Measurements from ENCODE around the gene CYRIA.

CYRIA gene

DNA sequence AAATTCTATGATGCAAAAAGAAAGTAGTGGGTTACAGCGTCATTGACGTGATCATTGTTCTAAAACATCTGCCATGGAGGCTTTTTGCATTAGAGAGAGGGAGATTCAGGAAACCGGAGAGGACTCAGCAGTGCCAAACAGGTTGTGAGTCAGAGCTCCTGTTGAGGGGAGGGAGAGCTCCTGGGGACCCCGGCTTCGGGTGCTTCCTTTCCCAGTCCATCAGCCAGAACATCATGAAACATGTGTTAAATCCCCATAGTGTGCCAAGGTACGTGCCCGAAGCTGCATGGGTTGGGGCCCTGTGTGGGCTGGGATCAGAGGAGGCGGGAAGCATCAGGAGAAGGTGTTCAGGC, 791 bp upstream of the CYRIA start:
- no peak for DNase-seq

GRCh38 chr2:16664809-16665747, 556 bp downstream of the CYRIA start:
- no peak for DNase-seq

DNA sequence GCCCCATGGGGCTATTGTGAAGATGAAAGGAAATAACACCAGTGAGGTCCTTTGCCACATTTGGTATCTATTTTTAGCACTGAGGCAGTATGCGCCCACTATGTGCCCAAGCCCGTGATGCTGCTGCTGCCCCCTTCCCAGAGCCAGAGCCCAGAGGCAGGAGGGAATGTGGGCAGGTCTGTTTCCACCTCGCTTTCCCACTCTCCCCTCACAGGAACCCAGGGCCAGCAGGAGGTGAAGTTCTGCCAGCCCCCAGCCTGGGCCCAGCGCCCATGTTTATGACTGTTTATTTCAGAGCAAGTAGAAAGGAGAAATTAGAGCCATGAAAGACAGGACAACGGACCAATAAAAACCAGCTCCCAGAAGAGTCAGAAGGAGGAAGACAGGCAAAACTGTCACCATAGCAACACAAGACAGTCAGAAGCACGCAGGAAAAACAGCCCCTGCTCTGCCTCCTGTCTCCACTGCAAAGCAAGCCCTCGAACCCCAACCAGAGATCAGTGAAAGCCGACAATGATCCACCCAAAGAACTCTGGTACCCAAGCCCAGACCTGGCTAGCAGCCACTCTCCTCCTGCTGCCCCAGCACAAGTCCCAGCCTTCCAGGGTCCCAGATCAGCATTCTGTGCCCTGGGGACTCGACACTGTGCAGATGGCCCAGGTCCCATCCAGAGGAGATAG, 1.4 kb downstream of the CYRIA start:
- no peak for DNase-seq

- no peak for DNase-seq
These were observed 2.3 kb downstream of the CYRIA start for GRCh38 chr2:16663121-16663905.

DNA sequence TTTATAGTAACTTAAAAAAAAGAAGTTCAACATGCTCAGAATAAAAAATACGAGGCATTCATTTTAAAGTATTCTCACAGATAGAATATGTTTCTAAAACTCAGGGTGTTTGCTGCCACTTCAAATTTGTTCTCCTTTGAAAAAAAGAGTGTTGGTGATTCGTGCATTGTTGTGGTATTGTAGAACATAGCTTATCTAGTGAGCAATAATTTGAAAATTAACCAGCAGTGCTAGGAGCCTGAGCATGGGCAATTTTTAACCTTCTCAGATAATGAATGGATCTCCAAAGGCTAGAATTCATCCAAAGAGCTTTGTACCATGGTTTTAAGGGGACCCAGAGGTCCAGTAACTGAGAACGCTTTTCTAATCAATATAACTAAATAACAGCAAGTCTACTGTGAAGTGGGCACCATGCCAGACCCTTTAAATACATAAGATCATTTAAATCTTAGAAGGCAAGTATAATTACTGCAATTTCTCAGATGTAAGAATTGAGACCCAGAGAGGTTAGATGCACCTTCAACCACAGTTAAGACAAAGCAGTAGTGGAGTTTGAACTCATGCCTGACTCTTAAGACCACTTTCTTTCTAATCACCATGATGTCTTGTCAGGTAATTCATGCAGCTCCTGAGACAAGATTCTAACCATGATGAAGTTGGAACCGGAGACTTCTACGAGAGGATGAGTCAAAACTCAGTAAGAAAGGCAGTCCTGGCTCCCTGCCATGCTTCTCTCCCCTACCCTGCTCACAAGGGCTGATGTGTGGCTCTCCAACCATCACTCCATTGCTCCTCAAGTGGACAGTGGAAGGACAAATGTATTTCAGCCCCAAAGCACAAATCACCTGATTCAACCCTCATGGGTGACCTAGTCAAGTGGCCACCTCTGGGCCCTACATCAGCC, 3.4 kb downstream of the CYRIA start:
- DNase-seq: no peak

DNA sequence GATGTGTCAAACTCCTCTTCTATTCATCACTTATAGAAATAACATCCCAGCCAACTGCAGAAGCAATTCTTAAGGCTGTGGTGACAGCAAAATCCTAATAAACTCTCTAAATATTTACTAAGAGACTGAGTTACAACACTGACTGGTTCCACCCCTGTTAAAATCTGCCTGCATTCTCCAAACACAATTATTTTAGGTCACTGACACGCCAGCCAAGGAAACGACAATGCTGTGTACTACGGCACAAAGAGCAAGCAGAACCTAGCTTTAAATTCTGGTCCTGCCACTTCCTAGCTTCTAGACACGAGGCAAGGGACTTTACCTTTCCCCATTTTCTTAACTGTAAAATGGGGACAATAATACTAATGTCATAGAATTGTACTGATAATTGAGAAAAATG, 4.1 kb downstream of the CYRIA start:
- DNase-seq: no peak

GRCh38 chr2:16660556-16660955, 5.1 kb downstream of the CYRIA start:
- DNase-seq: no peak

- no peak for DNase-seq
These were observed 5.5 kb downstream of the CYRIA start for GRCh38 chr2:16660114-16660513.

DNA sequence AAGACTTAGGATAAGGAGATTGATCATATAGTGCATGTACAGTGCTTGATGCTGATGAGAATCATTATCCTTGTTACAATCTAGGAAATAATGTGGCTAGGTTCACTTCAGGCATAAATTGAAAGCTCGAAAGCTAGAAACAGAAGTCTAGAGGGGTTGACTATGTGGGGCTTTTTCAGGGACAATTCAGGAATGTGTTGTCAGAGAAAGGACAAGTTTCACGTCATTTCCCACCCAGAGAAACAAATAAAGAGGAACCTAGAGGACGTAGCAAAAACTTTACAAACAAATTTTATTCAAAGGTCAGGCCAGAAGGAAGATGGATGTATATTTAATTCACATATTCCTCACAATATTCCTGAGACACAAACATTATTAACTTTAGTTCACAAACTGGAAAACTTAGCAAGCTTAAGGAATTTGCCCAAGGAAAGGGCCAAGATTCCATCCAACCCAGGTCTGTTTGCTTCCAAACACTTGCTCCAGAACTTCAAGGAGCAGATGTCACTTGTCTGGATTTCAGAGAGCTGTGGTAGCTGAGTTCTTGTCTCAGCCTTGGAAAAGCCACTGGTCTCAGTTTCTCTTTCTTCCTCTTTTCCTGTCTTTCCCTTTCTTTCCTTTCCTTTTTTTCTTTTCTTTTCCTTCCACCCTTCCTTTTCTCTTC, 7.4 kb downstream of the CYRIA start:
- DNase-seq: no peak

DNA sequence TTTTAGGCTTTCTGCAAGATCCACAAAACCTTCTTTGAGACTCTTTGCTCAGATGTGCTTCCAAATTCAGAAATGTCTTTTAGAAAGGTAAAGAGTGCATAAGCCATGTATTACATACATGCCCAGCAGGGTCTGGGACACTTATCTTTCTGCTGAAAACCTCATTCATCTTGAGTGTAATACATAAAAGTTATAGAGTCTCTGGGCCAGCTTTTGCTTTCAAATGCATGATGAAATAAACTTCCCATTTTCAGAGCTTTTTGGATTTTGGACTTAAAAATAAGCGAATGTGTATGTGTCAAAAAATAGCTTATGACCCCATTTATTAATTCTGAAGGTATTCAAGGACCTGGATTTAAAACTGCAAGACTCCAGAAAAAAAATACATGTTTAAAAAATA, 8.0 kb downstream of the CYRIA start:
- no peak for DNase-seq

- DNase-seq: no peak
These were observed 8.7 kb downstream of the CYRIA start for GRCh38 chr2:16656784-16657391.

DNA sequence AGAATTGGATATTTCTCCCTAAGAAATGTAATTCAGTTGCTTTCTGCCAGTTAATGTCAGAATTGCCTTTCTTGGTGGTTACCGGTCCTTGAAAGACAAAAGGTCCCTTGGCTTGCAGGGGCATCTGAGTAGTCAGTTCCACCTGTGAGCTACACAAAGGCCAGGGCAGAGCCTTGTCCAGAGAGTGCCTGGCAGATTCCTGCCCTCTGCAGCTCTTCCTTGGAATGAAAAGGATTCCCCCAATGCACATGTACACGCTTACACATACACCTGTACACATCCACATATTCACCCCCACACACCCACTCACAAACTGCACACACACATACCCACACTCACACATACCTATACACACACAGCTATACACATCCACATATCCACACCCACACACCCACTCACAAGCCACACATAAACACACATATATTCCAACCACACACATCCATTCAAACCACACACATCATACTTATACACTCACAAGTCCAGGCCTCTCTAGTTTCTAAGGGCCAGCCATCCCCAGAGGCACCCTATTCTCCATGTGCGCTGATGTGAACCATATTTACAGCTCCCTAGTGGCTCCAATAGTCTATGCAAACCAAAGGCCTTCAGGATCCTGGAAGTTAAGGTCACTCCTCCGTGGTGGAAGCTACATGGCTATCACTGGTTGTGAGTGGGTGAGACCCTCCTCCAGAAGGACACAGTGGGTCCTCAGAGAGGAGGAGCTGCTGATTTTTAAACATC, 9.6 kb downstream of the CYRIA start:
- no peak for DNase-seq

DNA sequence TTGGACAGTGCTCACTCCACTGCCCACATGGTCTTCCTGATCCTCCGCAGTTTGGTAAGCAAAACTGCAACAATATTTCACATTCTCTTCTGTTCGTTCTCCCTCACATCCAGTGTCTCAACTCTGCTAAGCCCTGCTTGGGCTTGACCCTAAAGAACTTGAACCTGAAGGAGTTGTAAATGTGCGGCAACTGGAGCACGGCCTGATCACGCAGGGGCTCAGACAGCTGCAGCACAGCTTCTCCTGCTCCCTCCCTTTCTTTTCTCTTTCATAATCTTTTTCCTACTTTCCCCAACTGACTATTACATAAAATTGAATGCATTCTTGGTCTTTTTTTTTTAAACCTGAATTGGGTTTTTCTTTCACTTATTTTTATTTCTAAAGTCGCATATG, 10.2 kb downstream of the CYRIA start:
- no peak for DNase-seq

- no peak for DNase-seq
These were observed 10.7 kb downstream of the CYRIA start for GRCh38 chr2:16654833-16655444.

DNA sequence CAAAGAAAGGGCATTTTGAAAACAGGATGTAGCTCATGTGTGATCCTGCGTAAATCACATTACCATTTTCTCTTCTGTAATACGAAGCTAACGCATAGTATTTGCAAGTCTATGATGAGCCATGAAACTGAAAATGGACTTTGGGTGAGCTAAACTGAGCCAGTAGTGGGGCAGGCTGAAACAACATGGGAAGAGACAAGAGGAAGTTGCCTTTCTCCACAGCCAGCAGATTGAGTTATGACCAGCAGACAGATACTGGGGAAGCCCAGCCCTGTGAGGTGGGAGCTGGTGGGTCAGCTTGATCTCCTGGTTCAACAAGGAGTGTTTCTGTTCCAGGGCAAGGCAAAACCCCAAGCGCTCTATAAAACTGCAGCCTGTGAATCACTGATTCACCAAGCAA, 11.8 kb downstream of the CYRIA start:
- DNase-seq: no peak

DNA sequence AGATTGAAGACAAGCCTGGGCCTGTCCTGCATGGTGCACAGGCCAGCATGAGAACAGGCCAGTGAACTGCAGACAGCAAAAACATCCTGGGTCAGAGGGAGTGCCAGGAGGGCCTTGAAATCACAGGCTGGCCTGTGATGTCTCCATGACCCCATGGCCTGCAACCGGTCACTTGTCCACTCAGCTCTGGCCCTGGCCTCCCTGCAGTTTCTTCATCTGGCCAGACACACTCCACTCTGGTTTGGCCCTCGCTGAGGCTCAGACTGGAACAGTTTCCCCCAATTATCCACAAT, 12.6 kb downstream of the CYRIA start:
- no peak for DNase-seq

DNA sequence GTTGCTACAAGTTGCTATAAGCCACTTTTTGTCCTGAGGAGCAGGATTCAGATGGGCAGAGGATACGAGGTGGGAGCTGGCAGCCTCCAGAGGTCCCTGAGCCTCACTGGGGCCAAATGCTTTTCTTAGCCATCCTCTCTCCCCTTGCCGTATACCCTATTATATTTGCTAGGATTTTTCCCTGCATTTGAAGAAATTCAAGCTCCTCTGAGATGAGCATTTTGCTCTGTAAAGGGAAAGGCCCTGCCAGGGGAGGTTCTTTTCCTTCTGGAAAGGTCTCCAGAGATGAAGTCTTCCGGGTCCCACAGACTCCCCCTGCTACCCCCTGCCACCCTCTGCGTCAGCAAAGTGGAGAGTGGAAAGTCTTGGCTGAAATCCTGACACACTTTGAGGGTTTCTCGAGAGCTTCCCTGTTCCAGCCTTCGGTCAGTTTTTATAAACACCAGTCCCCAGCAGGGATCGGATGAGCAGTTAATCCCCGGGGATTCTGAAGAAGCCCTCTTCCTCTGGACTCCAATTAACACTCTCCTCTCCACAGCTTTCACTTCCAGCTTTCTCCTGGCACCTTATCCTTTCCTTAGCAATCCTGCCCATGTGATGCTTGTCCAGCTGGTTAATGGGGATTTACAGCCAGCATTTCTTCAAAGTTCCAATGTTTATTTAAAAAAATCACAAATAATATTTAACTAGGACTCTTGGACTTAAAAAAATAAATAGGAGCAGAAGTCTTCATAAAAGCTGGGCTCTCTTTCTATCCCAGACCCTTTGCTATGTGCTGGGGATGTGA, 13.1 kb downstream of the CYRIA start:
- no peak for DNase-seq

DNA sequence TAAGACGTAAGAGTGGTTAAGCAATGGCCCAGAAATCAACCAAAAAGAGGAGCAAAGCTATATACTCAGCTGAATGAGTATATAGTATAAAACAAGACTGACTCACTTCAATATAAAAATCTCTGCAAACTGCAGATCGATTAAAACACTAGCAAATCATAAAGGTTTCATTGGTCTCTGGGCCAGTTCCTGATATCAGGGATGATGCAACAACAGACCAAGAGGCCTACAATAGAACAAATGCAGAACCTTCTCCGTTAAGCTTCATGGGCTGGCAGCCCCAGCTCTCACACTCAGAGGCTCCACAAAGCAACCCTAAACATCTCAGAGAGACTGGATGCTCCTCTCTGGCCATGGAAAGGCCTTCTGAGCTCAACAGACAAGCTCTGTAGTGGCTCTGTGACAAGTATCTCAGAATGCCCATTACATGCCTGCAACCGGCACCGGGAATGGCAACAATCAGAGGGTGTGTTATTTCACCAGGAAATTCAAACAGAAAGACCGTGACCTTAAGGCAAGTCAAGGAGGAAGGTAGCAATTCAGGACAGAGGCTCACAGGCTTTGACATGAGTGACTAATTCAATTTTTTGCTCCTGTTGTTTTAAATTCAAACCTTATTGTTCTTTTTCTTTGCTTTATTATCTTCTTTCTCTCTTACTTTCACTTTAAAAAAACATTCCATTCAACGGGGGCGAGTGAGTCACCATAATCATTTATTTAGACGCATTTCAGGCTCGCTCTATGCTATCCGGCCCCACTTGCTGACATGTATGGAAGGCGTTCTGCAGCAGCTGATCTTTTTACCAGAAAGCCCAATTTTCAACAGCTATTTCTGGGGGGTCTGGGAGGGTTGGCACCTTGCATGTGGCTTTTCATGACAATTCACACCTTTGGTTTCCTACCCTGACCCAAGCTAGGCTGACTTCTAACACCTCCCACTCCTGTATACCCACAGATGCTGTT, 15.1 kb downstream of the CYRIA start:
- no peak for DNase-seq
